ENCODE measurements around the gene SRCAP.

SRCAP gene

DNA sequence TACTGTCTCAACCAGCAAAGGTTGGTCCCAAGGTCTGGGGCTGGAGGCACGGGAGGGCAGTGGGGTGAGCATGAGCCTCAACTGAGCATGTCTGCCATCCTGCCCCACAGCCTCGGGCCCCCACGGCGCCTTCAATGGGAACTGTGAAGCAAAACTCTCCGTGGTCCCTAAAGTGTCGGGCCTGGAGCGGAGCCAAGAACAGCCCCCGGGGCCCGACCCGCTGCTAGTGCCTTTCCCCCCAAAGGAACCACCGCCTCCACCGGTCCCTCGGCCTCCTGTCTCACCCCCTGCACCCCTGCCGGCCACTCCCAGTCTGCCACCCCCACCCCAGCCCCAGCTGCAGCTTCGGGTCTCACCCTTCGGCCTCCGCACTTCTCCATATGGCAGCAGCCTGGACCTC lies 36.5 kb upstream of the SRCAP start:
- DNase-seq, result no peak
- in situ Hi-C loops (cut with MboI; ENCODE audit: low pct_unique_long_range_greater_than_20kb, low sequenced_read_pairs), result no loop called here

DNA sequence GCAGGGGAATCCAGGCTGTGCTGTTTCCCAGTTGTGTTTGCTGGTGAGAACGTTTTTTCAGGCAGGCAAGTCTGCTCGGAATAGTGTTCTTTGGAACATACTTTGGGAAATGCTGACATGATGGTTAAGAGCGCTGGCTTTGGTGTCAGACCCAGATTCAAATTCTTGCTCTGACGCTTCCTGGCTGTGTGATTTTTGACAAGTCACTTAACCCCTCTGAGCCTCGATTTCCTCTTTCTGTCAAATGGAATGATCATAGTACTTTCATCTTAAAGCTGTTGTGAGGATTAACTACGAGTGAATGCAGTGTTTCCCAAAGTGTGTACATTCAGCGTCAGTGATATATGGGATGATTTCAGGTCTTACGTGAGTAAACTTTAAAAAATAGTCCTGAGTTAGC lies 35.9 kb upstream of the SRCAP start:
- in situ Hi-C loops (cut with MboI; ENCODE audit: low pct_unique_long_range_greater_than_20kb, low sequenced_read_pairs), result no loop called here
- DNase-seq, result no peak

DNA sequence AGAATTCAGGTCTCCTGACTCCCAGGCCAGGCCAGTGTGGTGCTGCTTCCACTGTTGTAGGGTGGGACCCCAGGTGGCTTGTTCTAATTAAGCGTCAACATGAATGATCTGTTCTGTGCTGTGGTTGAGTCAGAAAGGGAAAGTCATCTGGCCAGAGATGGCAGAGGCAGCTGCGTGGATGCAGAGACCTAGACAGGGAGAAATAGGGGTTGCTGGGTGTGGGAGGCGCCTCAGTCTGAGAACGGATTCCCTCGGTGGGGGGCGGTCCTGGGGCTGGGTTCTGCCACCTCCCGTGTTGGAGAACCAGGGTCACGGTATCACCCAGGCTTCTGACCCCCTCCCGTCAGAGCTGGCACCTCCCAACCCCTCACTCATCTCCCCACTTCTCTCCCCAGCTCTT lies 35.2 kb upstream of the SRCAP start:
- no peak for DNase-seq
- in situ Hi-C loops (cut with MboI; ENCODE audit: low pct_unique_long_range_greater_than_20kb, low sequenced_read_pairs), result no loop called here

DNA sequence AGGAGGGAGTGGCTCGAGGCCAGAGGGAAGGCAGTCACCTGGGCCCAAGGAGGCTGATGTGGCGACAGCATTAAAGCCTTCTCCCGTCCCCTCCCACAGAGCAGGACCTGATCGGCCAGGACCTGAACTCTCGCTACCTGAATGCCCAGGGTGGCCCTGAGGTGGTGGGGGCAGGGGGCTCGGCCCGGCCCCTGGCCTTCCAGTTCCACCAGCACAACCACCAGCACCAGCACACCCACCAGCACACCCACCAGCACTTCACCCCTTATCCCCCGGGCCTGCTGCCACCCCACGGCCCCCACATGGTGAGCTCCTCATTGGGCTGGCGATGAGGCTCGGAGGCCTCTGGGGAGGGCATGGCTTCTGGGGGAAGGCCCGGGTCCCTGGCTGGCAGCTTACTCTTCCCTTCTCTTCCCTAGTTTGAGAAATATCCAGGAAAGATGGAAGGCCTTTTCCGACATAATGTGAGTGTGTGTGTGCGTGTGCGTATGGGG lies 34.3 kb upstream of the SRCAP start:
- DNase-seq, result no peak
- in situ Hi-C loops (cut with MboI; ENCODE audit: low pct_unique_long_range_greater_than_20kb, low sequenced_read_pairs), result no loop called here

DNA sequence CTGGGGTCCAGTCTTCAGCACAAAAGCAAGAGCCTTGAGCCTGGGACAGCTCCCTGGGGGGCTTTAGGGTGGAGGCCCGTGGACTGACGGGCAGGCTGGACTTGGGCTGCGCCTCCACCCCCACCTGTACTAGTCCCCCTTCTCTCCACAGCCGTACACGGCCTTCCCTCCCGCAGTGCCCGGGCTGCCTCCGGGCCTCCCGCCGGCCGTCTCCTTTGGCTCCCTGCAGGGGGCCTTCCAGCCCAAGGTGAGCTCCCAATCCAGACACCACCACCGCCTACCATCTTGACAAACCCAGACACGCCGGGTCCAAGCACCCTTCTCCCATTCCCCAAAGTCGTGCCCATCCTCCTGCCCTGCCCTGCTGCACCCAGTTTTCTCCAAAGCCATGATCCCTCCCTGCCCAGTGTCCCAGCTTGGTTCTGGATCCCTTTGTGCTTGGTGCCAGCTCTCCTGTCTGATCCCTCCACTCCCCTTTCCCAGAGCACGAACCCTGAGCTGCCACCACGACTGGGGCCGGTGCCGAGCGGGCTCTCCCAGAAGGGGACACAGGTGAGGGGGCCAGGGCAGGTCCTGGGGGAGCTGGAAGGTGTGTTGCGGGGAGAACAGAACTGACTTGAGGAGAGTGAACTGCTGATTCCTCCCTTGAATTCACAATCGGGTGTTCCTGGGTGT lies 33.7 kb upstream of the SRCAP start:
- no peak for DNase-seq
- in situ Hi-C loops (cut with MboI; ENCODE audit: low pct_unique_long_range_greater_than_20kb, low sequenced_read_pairs), result no loop called here

DNA sequence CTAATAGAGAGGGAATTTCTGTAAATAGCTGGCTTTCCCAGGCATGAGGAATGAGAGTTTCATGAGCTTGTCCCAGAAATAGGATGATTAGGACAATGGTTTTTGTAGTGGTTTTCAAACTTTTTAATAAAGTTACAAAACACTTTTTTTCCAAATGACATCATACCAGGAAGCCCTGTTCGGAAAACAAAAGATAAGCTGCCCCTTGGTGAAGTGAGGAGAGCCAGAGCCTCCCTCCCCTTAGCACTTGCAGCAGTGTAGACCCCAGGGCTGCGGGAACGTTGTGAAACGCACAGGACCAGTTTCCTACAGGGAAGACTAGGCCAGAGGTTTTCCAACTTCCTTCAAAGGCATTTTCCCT lies 33.2 kb upstream of the SRCAP start:
- in situ Hi-C loops (cut with MboI; ENCODE audit: low pct_unique_long_range_greater_than_20kb, low sequenced_read_pairs), result no loop called here

DNA sequence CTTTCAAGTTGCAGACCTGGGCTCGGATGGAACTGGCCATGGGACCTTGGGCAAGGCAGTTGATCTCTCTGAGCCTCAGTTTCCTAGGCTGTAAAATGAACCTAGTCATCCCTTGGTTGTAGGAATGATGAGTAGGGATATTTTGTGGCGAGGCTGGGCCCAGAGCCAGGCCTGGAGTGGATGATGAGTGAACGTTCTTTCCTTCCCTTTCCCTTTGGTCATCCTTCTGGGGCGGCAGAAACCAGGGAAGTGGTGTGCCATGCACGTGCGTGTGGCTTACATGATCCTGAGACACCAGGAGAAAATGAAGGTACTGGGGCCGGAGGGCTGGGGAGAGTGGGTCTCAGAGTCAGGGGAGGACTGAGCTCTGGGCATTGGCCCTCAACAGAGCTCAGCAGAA lies 32.3 kb upstream of the SRCAP start:
- in situ Hi-C loops (cut with MboI; ENCODE audit: low pct_unique_long_range_greater_than_20kb, low sequenced_read_pairs), result no loop called here
- no peak for DNase-seq

More for the DNA sequence above, 33.2 kb upstream of the SRCAP start:
- DNase-seq, result no peak

DNA sequence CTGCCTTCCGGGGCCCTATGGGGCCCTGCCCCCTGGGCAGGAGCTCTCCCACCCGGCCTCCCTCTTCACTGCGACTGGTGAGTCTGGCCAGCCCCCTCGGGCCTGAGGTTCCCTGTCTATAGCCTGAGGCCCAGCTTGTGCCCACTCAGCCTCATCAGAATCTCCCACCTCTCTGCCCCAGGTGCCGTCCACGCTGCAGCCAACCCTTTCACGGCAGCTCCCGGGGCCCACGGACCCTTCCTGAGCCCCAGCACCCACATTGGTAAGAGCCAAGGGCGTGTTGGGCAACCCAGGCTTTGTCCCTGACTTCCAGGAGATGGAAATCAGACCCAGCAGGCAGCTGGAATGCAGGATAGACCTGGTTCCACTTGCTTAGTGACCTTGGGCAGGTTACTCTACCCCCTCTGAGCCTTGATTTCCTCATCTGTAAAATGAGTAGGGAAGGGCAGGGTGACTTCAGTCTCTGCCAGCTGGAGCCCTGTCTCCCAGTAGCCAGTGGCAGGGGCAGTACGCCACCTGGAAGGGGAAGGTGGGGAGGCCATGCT lies 31.5 kb upstream of the SRCAP start:
- in situ Hi-C loops (cut with MboI; ENCODE audit: low pct_unique_long_range_greater_than_20kb, low sequenced_read_pairs), result no loop called here
- DNase-seq, result no peak

DNA sequence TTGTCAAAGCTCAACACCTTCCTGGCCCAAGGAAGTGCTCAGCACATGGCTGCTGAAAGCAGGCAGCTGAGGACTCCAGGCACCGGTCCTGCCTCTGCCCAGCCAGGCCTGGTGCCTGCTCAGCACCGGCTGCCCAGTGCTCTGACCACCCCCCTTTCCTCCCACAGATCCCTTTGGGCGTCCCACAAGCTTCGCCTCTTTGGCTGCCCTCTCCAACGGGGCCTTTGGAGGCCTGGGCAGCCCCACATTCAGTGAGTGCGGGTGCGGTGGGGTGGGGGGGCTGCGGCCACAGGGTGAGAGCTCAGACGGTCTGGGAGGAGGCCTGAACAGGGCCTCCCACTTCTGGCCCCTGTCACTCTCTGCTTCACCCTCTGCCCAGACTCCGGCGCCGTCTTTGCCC lies 30.6 kb upstream of the SRCAP start:
- DNase-seq, result no peak
- in situ Hi-C loops (cut with MboI; ENCODE audit: low pct_unique_long_range_greater_than_20kb, low sequenced_read_pairs), result no loop called here

DNA sequence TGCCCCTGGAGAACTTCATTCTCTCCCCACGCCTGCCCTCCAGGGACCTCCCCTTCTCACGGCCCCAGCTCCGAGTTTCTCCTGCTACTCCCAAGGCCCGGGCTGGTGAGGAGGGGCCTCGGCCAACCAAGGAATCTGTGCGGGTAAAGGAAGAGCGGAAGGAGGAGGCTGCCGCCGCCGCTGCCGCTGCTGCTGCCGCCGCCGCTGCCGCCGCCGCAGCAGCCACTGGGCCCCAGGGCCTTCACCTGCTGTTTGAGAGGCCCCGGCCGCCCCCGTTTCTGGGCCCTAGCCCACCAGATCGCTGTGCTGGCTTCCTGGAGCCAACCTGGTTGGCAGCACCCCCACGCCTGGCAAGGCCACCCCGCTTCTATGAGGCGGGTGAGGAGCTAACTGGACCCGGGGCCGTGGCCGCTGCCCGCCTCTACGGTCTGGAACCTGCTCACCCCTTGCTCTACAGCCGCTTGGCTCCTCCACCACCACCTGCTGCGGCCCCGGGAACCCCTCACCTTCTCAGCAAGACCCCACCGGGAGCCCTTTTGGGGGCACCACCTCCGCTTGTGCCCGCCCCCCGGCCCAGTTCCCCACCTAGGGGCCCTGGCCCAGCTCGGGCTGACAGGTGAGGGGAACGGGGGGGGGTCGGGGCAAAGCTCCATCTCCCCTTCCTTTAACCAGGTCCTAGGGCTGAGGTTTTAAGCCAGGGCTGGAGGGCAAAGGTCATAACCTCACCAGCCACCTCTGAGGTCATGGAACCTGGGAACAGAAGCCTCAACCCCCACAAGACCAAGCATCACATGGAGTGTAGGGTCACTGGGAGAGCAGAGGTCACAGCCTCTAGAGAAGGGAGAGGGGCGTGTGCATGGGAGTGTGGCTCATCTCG lies 29.7 kb upstream of the SRCAP start:
- in situ Hi-C loops (cut with MboI; ENCODE audit: low pct_unique_long_range_greater_than_20kb, low sequenced_read_pairs), result no loop called here
- DNase-seq, result no peak

DNA sequence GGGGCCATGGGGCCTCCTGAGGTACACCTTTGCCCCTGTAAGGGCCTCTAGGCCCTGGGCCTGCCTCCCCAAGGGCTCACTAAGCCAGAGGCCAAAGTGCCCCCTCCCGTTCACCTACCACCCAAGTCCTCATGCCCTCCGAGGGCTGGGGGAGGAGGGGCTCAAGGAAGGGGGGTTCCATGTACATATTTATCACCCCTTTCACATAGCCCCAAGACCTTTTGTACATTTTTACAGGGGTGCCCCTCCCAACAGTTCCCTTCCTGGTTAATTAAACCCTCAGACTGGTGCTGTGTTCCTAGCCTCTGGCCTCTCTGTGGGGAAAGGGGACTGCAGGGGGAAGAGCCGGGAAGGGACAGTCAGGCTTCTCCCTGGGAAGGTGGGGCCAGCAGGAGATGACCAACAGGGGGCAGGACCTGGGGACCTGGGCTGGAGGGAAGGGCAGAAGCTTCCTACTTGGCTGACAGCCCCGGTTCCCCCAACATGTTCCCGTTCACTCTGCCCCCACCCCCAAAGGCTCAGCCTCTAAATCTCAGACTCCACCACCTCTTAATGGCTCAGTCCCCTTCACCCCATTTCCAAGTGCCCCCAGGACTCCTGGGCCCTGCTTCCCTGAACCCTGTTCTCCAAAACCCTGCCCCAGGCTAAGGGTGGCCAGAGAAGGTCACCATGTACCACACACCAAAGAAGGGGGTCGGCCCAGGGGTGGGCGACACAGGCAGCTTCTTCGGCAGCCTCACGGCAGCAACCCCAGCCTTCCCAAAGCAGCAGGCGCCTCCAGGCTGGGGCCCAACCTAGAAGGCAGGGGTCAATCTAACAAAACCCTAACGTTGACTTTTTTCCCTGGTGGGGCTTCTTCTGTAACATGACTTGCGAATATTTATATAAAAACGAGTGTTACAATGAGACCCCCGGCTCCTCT lies 28.8 kb upstream of the SRCAP start:
- in situ Hi-C loops (cut with MboI; ENCODE audit: low pct_unique_long_range_greater_than_20kb, low sequenced_read_pairs), result no loop called here
- DNase-seq, result no peak

DNA sequence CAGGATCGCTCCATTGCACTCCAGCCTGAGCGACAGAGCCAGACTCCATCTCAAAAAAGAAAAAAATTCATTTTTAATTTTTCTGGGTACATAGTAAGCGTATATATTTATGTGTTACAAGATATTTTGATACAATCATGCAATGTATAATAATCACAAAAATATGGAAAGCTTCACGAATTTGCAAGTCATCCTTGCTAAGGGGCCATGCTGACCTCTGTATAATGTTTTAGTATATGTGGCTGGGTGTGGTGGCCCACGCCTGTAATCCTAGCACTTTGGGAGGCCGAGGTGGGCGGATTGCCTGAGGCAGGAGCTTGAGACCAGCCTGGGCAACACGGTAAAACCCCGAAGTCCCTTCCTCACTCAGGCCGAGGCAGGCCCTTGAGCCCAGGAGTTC lies 23.8 kb upstream of the SRCAP start:
- no peak for DNase-seq
- in situ Hi-C loops (cut with MboI; ENCODE audit: low pct_unique_long_range_greater_than_20kb, low sequenced_read_pairs), result no loop called here

DNA sequence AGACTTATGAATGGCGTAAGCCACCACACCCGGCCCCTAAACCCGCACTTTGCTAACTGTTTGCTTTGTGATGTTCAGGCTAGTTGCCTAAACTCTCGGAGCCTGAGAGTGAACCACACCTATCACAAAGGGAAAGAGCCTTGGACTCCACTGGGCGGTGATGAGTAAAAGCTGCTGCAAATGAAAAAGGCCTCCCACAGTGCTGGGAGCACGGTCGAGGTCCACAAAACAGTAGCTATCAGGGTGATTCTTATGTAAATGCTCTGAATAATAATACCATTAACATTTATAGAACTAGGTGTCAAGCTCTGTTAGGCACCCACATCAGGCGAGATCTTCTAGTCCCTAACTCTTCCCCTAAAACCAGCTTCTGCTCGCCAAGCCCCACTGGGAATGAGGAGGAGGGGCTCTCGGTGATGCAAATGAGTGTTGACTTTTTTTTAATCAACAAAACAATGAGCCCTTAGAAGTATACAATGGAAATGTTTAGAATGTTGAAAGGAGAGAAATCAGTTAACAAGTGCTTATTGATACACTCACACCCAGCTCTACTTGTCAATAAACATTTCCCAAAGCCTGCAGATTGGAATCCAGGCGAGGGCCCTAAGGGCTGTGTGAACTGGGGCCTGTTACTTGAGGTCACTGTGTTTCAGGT lies 20.9 kb upstream of the SRCAP start:
- in situ Hi-C loops (cut with MboI; ENCODE audit: low pct_unique_long_range_greater_than_20kb, low sequenced_read_pairs), result no loop called here
- DNase-seq, result no peak

DNA sequence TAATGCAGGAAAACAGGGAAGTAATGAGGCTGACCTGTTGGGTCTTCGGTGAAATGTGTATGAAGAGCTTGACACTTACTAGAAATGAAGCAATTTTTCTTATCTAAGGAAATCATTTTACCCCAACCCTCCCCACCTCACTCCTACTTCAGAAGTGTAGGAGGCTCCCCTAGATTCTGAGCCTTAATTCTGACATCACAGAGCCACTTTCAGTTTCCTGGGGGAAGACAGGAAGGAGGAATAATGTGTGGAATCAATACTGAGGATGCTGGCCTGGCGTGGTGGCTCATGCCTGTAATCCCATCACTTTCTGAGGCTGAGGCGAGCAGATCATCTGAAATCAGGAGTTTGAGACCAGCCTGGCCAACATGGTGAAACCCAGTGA lies 20.4 kb upstream of the SRCAP start:
- DNase-seq, result no peak
- in situ Hi-C loops (cut with MboI; ENCODE audit: low pct_unique_long_range_greater_than_20kb, low sequenced_read_pairs), result no loop called here

DNA sequence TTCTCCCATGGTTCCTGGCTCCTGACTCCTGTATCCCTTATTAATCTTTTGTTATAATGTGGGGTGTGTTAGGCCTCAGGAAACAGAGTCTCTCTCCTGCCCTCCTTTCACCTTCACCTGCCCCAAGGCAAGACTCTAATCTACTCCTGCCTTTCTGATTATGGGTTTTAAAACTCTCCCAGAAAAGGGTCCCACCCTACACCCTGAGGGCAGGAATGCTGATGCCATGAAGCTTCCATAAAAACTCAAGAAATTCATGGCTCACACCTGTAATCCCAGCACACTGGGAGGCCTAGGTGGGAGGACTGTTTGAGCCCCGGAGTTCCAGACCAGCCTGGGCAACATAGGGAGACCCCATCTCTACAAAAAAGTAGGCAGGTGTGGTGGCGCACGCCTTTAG lies 18.6 kb upstream of the SRCAP start:
- no peak for DNase-seq
- in situ Hi-C loops (cut with MboI; ENCODE audit: low pct_unique_long_range_greater_than_20kb, low sequenced_read_pairs), result no loop called here

DNA sequence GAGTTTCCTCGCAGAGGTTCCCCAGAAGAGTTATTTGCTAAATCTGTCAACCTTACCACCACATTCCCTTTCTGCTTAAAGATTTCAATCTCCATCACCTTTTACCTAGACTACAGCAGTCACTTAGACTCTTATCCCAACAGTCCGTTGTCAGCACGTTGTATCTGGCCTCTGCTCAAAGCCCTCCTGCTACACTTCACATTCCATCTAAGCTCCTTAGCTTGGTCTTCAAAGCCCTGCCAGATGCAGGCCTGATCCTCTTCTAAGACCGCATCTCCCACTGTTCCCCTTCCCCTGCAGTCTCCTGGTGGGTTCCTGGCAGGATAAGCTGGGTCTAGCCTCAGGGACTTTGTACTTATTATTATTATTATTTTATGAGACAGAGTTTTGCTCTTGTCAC lies 10.3 kb upstream of the SRCAP start:
- DNase-seq, result no peak
- in situ Hi-C loops (cut with MboI; ENCODE audit: low pct_unique_long_range_greater_than_20kb, low sequenced_read_pairs), result no loop called here

DNA sequence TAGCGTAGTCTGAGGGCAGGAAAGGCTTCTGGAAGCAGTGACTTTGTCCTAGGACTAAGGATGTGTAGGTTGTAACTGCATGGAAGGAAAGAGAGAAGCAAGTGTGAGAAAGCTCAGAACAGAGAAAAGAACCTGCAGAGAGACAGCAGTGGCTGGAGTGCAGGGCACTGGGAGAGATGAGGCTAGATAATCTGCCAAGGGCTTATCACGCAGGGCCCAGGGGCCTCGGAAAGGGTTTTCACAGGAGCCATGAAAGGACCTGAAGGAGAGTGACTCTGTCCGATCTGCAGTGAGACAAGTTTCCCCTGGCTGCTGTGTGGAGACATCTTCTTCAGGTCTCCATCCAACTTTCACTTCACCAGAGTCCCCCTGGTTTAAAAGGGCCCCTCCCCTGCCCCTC lies 7.1 kb upstream of the SRCAP start:
- in situ Hi-C loops (cut with MboI; ENCODE audit: low pct_unique_long_range_greater_than_20kb, low sequenced_read_pairs), result no loop called here
- no peak for DNase-seq

DNA sequence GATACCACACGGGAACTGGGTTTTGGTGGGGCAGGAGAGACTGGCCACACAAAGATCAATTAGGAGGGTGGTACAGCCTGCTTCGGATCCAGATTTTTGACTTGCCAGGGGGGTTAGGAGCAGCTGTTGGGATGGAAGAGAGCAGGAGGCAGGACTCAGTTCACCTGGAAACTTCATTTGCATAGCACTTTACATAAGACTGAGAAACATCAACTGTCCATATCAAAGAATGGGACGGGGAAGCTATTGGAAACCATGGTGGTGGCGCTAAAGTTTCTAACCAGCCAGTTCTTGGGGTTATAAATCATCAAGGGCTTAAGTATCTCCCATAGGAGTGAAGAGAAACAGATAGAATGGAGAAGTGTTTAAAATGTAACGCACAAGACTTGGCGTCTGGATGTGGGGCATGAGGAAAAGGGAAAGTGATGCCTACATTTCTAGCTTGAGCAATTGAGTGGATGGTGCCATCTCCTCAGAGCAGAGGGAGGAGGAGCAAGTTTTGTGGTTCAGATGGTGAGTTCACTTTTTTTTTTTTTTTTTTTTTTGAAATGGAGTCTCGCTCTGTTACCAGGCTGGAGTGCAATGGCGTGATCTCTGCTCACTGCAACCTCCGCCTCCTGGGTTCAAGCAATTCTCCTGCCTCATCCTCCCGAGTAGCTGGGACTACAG lies 6.4 kb upstream of the SRCAP start:
- in situ Hi-C loops (cut with MboI; ENCODE audit: low pct_unique_long_range_greater_than_20kb, low sequenced_read_pairs), result no loop called here
- DNase-seq, result peak; percentile 38
